NCI-H2081 (cell line): ENCODE data around the gene HYAL2.

Experiments
- DNase-seq, 2 experiments: peaks; one replicate each; lab custom pipeline; 2025; lab: John Stamatoyannopoulos, UW

HYAL2 gene

DNA sequence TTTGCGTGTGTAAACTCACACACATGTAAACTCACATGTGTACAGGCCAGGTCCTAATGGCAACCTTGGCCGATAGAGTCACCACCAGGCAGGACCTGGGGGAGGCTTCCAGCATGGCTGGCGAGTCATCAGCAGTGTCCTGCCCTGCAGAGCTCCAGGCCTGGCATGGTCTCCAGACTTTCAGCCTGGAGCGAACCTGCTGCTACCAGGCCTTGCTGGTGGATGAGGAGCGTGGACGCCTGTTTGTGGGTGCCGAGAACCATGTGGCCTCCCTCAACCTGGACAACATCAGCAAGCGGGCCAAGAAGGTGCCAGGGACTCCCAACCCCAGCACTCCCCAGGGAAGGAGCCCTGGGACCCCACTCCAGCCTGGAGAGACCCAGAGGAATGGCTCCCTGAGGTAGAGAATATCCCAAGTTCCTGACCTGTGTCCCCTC, 52.5 kb downstream of the HYAL2 start:
- DNase-seq = no peak

DNA sequence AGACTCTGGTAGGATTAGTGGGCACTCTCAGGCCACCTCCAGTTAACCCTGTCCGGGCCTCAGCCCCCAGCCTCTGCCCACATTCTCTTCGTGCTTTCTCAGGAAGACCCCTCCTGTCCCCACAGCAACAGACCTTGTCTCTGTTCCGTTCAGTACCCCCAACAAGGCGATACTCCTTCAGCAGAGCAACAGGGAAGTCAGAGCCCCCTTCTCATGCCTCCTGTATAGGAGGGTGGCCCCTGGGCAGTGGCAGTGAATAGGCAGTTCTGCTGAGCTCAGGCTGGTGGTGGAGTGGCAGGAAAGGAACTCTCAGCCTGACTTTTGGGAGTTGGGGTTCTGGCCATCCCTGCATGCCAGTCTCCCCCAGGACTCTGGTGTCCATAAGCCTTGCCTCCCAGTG, 53.1 kb downstream of the HYAL2 start:
- no peak for DNase-seq

DNA sequence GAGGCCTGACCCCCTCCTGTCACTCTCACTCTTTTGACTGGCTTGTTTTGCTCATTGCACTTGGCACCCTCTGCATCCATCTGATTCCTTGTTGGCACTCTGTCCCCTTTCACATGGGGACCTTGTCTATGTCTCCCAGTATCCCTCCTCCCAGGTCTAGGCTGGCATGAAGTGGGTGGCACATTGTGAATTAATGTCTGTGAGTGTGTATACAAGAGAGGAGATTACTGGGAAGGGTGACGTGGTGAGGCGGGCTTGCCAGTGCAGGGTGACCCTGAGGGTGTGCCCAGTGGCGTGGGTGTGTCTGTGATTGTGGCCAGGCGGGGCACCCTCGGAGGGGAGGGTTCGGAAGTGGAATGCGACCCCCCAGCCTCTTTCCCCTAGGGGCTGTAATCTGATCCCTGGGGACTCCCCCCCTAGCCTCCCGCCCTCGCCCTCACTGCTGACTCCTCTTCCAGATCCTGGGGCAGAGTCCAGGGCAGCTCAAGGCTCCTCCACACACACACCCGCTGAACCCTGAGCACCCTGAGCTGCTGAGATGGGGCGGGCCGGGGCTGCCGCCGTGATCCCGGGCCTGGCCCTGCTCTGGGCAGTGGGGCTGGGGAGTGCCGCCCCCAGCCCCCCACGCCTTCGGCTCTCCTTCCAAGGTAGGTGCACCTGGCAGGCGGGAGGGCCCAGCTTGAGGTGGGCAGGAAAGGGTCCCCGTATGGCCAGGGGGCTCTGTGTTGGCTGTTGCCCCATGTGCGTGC, 53.7 kb downstream of the HYAL2 start, which contains the start of gene SEMA3B:
TSS of gene SEMA3B (plus strand) at position 445 of the 749 bp plus-strand sequence. CDS start at position 539, 94 bp downstream.
- no peak for DNase-seq

DNA sequence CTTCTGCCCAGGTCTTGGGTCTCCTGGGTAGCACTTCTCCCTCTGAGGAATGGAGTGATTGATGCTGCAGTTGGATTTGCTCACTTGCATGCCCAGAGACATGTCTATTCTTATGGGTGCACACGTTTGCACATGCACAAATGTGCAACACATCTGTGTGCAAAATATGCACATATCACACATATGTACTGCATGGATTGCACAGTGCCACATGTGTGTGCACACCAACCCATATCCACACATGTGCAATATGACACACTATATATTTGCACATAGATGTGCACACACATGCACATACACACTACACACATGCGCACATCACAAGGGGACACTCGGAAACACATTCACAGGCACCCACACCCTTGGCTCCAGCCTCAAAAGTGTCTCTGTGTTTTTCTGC, 54.3 kb downstream of the HYAL2 start:
- DNase-seq = no peak
